GM18909 (cell line): ENCODE data around the gene GPAT2.
"Not testable (repeated sequence)": the region's sequence is repeated elsewhere in the genome, so short reads cannot be mapped to it uniquely, and the experiment has no call there.

Experiments used
- ATAC-seq: cut with Tn5 transposase; IDR thresholded peaks from one replicate; pipeline ENCODE4 v1.9.1; 2021; ENCODE audit warnings: mild to moderate bottlenecking; ENCODE audit not compliant: unreplicated experiment, poor library complexity

The GPAT2 gene

GRCh38 chr2:95990884-95991283 is 43.8 kb downstream of the GPAT2 start:
- not testable (repeated sequence) for ATAC-seq
